Neural progenitor cell (in vitro differentiated cells): ENCODE data around the gene NTHL1. TPM values are rescaled to one million over a fixed set of nuclear protein-coding genes. Genes with fewer than 3 reads are reported as not detected.

ENCODE experiments used
- DNase-seq: peaks from one replicate; pipeline ENCODE4 v3.0.0-alpha.2; 2016; ENCODE audit warnings: low spot score
- H2AFZ ChIP-seq: fragments of 200-600 bp; sonication (generic); replicated peaks from 2 replicates; pipeline ENCODE4 v1.6.1; 2016; ENCODE audit warnings: antibody characterized with exemption
- H3F3A ChIP-seq: fragments of 200-600 bp; sonication (generic); 2 replicates; pipeline ENCODE4 v1.6.1; 2016; ENCODE audit warnings: antibody characterized with exemption, low read depth
- H3K27ac ChIP-seq: fragments of 200-600 bp; sonication (generic); 2 replicates; pipeline ENCODE4 v1.5.1; 2016; ENCODE audit warnings: mild to moderate bottlenecking
- H3K27me3 ChIP-seq: fragments of 200-600 bp; sonication (generic); 2 replicates; pipeline ENCODE4 v1.6.1; 2016; ENCODE audit warnings: mild to moderate bottlenecking, moderate library complexity
- H3K36me3 ChIP-seq: fragments of 200-600 bp; sonication (generic); 2 replicates; pipeline ENCODE4 v1.5.1; 2016
- H3K4me1 ChIP-seq: fragments of 200-600 bp; sonication (generic); 2 replicates; pipeline ENCODE4 v1.6.1; 2016; ENCODE audit warnings: mixed run types
- H3K4me2 ChIP-seq: fragments of 200-600 bp; sonication (generic); 2 replicates; pipeline ENCODE4 v1.6.1; 2016
- H3K4me3 ChIP-seq: fragments of 200-600 bp; sonication (generic); 2 replicates; pipeline ENCODE4 v1.5.1; 2016
- H3K79me2 ChIP-seq: fragments of 200-600 bp; sonication (generic); 2 replicates; pipeline ENCODE4 v1.6.1; 2016; ENCODE audit warnings: low read depth
- H3K9ac ChIP-seq: fragments of 200-600 bp; sonication (generic); 2 replicates; pipeline ENCODE4 v1.6.1; 2016
- H3K9me3 ChIP-seq: fragments of 200-600 bp; sonication (generic); 2 replicates; pipeline ENCODE4 v1.5.1; 2016; ENCODE audit warnings: low read depth
- H4K20me1 ChIP-seq: fragments of 200-600 bp; sonication (generic); 2 replicates; pipeline ENCODE4 v1.6.1; 2016; ENCODE audit warnings: low read depth
- H3K27ac Mint-ChIP-seq: 3 replicates; pipeline ENCODE4 v1.8.0; 2021; ENCODE audit warnings: mixed read lengths
- H3K27me3 Mint-ChIP-seq: 2 replicates; pipeline ENCODE4 v1.8.0; 2022; ENCODE audit warnings: low read depth, mild to moderate bottlenecking, inconsistent platforms, moderate library complexity, mixed read lengths; ENCODE audit not compliant: insufficient read depth
- H3K36me3 Mint-ChIP-seq: 3 replicates; pipeline ENCODE4 v1.8.0; 2021; ENCODE audit warnings: mixed read lengths
- H3K4me1 Mint-ChIP-seq: 3 replicates; pipeline ENCODE4 v1.8.0; 2021; ENCODE audit warnings: mixed read lengths
- H3K4me3 Mint-ChIP-seq: 3 replicates; pipeline ENCODE4 v1.8.0; 2021; ENCODE audit warnings: mild to moderate bottlenecking, moderate library complexity, mixed read lengths
- H3K9me3 Mint-ChIP-seq: 3 replicates; pipeline ENCODE4 v1.8.0; 2020; ENCODE audit warnings: mixed read lengths
- CTCF ChIP-seq: fragments of 200-600 bp; sonication (generic); IDR thresholded peaks from 2 replicates; pipeline ENCODE4 v1.5.1; 2017; ENCODE audit warnings: antibody characterized with exemption, mild to moderate bottlenecking
- EZH2 ChIP-seq: fragments of 200-600 bp; sonication (generic); IDR thresholded peaks from 2 replicates; pipeline ENCODE4 v1.6.1; 2017; ENCODE audit warnings: antibody characterized with exemption, mild to moderate bottlenecking, moderate library complexity
- EZH2phosphoT487 ChIP-seq: fragments of 200-600 bp; sonication (generic); IDR thresholded peaks from 2 replicates; pipeline ENCODE4 v1.6.1; 2017; ENCODE audit warnings: antibody characterized with exemption
- total RNA-seq: library from RNA; depleted of rRNA; stranded (reverse); fragments of >200 nt; gene quantifications from 2 replicates; pipeline ENCODE4 v1.2.3, GENCODE V29; 2015; ENCODE audit warnings: low replicate concordance

Gene NTHL1
- total RNA-seq, 1 donor from 2014 or later: 26.3 TPM

- no peaks in the 10 kb centered on the region for H3K36me3 ChIP-seq
- peaks cover 4% of the 10 kb centered on the region for H3K36me3 Mint-ChIP-seq
Measured at GRCh38 chr16:2054543-2055245, 7.1 kb upstream of the NTHL1 start.

GRCh38 chr16:2053897-2054296, 6.3 kb upstream of the NTHL1 start:
- Mint-ChIP-seq H3K4me1 (peaks cover 14% of the 10 kb centered on the region), H3K27ac (no peak overlapping the region), H3K9me3 (no peaks in the 10 kb centered on the region), H3K4me3 (no peak overlapping the region), H3K27me3 (no peaks in the 10 kb centered on the region), H3K36me3 (peaks cover 4% of the 10 kb centered on the region)
- no peak for DNase-seq
- Histone ChIP-seq H3K4me2 (no peak overlapping the region), H3K79me2 (peaks cover 4% of the 10 kb centered on the region), H3K36me3 (no peaks in the 10 kb centered on the region), H3K9ac (no peak overlapping the region), H3K9me3 (no peaks in the 10 kb centered on the region), H3K27me3 (no peaks in the 10 kb centered on the region), H2AFZ (no peak overlapping the region), H3K4me1 (peaks cover 9% of the 10 kb centered on the region), H3K4me3 (no peak overlapping the region), H3F3A (peaks cover 11% of the 10 kb centered on the region), H4K20me1 (no peaks in the 10 kb centered on the region), H3K27ac (no peak overlapping the region)
- TF ChIP-seq CTCF: no peak
- no peak for TF ChIP-seq EZH2
- TF ChIP-seq EZH2phosphoT487: no peak

More at GRCh38 chr16:2054543-2055245, 7.1 kb upstream of the NTHL1 start:
- no peak overlapping the region for H3K9ac ChIP-seq
- no peak overlapping the region for H3K27ac Mint-ChIP-seq
- H3K9me3 ChIP-seq: no peaks in the 10 kb centered on the region
- no peaks in the 10 kb centered on the region for H3K79me2 ChIP-seq
- peaks cover 11% of the 10 kb centered on the region for H3F3A ChIP-seq
- DNase-seq: no peak
- TF ChIP-seq CTCF (no peak), EZH2phosphoT487 (no peak)
- H3K4me1 Mint-ChIP-seq: peaks cover 11% of the 10 kb centered on the region
- H3K27me3 Mint-ChIP-seq: no peaks in the 10 kb centered on the region
- H3K27ac ChIP-seq: no peak overlapping the region
- no peaks in the 10 kb centered on the region for H4K20me1 ChIP-seq
- H3K4me3 ChIP-seq: no peak overlapping the region
- H2AFZ ChIP-seq: no peak overlapping the region
- no peaks in the 10 kb centered on the region for H3K27me3 ChIP-seq
- H3K4me1 ChIP-seq: peaks cover 7% of the 10 kb centered on the region
- no peak overlapping the region for H3K4me2 ChIP-seq
- H3K4me3 Mint-ChIP-seq: no peak overlapping the region
- H3K9me3 Mint-ChIP-seq: no peaks in the 10 kb centered on the region

GRCh38 chr16:2053211-2053610, 5.6 kb upstream of the NTHL1 start:
- no peak for DNase-seq
- H3K27me3 ChIP-seq: no peaks in the 10 kb centered on the region
- no peak for TF ChIP-seq EZH2
- no peak for TF ChIP-seq CTCF
- no peak for TF ChIP-seq EZH2phosphoT487
- no peak overlapping the region for H3K4me2 ChIP-seq
- Mint-ChIP-seq H3K4me3 (no peak overlapping the region), H3K27ac (no peak overlapping the region), H3K36me3 (peaks cover 4% of the 10 kb centered on the region), H3K4me1 (peaks cover 13% of the 10 kb centered on the region), H3K9me3 (no peaks in the 10 kb centered on the region), H3K27me3 (no peaks in the 10 kb centered on the region)
- H3K36me3 ChIP-seq: no peaks in the 10 kb centered on the region
- H3F3A ChIP-seq: peaks cover 5% of the 10 kb centered on the region
- no peaks in the 10 kb centered on the region for H4K20me1 ChIP-seq
- no peaks in the 10 kb centered on the region for H3K9me3 ChIP-seq
- no peak overlapping the region for H3K4me3 ChIP-seq
- no peak overlapping the region for H3K9ac ChIP-seq
- peaks cover 7% of the 10 kb centered on the region for H3K4me1 ChIP-seq
- H3K27ac ChIP-seq: no peak overlapping the region
- no peak overlapping the region for H2AFZ ChIP-seq
- peaks cover 10% of the 10 kb centered on the region for H3K79me2 ChIP-seq
